HG02759 (cell line): ENCODE data around the gene TSSC4.

Experiments
- ATAC-seq: cut with Tn5 transposase; IDR thresholded peaks from one replicate; pipeline ENCODE4 v1.9.1; 2021; ENCODE audit warnings: mild to moderate bottlenecking, moderate library complexity; ENCODE audit not compliant: unreplicated experiment

The TSSC4 gene

GRCh38 chr11:2446590-2447252, 46.2 kb downstream of the TSSC4 start:
- ATAC-seq = no peak

GRCh38 chr11:2447253-2447950, 46.9 kb downstream of the TSSC4 start:
- ATAC-seq = no peak

- ATAC-seq = no peak
These were observed 47.6 kb downstream of the TSSC4 start for GRCh38 chr11:2447951-2448650.

- ATAC-seq = no peak
These were observed 48.4 kb downstream of the TSSC4 start for GRCh38 chr11:2448661-2449547.

GRCh38 chr11:2449548-2450320, 49.2 kb downstream of the TSSC4 start:
- no peak for ATAC-seq

GRCh38 chr11:2450321-2451041, 49.9 kb downstream of the TSSC4 start:
- ATAC-seq = no peak

GRCh38 chr11:2451336-2451735, 50.8 kb downstream of the TSSC4 start:
- no peak for ATAC-seq

- ATAC-seq = no peak
These were observed 51.4 kb downstream of the TSSC4 start for GRCh38 chr11:2451916-2452315.

- ATAC-seq = no peak
These were observed 51.9 kb downstream of the TSSC4 start for GRCh38 chr11:2452321-2453012.

GRCh38 chr11:2453436-2453835, 52.9 kb downstream of the TSSC4 start:
- ATAC-seq = no peak
